HG02884 (cell line): ENCODE results near the gene THBS1.

Source experiments
- ATAC-seq: cut with Tn5 transposase; IDR thresholded peaks from one replicate; pipeline ENCODE4 v1.9.1; 2021; ENCODE audit warnings: mild to moderate bottlenecking, moderate library complexity; ENCODE audit not compliant: unreplicated experiment

The THBS1 gene

GRCh38 chr15:39573844-39574243 is 7.0 kb upstream of the THBS1 start:
- no peak for ATAC-seq

GRCh38 chr15:39574427-39574826 is 6.5 kb upstream of the THBS1 start:
- no peak for ATAC-seq

GRCh38 chr15:39575180-39575579 is 5.7 kb upstream of the THBS1 start:
- ATAC-seq: no peak

GRCh38 chr15:39578851-39579486 is 1.9 kb upstream of the THBS1 start:
- ATAC-seq: no peak

DNA sequence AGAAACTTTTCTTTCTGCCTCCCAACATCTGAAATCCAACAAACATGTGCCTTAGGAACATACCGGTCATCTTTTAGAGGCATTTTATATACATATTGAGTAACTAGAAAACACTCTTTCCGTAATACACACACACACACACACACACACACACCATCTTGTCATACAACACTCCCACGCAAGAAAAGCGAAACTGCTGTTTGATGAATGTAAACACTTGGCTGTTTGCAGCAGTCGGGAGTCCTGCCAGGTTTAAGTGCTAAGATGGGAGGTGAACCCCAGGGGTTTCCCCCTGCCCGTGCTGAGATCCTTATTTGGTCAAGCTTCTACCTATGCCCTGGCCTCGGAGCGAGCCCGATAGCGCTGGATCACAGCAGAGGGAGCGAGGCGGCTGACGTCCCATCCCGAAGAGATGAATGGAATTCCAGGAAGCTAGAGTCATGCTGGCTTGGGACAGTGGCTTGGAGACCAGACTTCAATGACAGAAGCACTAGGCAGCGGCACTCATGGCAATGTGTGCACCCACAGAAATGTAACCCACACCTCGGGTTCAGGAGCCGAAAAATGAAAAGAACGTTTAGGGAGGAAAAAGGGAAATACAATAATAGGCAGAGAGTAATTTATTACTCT is 1.3 kb upstream of the THBS1 start:
- ATAC-seq: no peak

DNA sequence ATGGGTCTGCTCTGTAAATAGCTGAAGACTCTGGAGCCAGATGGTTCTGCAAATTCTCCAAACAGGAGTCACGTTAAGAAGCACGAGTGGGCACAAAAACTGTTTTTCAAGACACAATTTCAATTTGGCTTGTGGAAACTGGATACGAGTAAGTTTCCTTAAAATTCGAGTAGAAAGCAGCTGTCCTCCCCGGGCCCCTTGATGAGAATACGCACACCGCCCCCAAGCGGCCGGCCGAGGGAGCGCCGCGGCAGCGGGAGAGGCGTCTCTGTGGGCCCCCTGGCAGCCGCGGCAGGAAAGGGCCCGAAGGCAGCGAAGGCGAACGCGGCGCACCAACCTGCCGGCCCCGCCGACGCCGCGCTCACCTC is 778 bp upstream of the THBS1 start:
- peak; percentile 88 for ATAC-seq

- ATAC-seq: no peak
Measured at GRCh38 chr15:39581242-39581792, 438 bp downstream of the THBS1 start.

- no peak for ATAC-seq
Measured at GRCh38 chr15:39581793-39582285, 960 bp downstream of the THBS1 start.

- no peak for ATAC-seq
Measured at GRCh38 chr15:39582286-39582976, 1.6 kb downstream of the THBS1 start.

GRCh38 chr15:39582977-39583595 is 2.2 kb downstream of the THBS1 start:
- ATAC-seq: no peak

- no peak for ATAC-seq
Measured at GRCh38 chr15:39583596-39584265, 2.9 kb downstream of the THBS1 start.

- ATAC-seq: no peak
Measured at GRCh38 chr15:39584266-39584659, 3.4 kb downstream of the THBS1 start.

DNA sequence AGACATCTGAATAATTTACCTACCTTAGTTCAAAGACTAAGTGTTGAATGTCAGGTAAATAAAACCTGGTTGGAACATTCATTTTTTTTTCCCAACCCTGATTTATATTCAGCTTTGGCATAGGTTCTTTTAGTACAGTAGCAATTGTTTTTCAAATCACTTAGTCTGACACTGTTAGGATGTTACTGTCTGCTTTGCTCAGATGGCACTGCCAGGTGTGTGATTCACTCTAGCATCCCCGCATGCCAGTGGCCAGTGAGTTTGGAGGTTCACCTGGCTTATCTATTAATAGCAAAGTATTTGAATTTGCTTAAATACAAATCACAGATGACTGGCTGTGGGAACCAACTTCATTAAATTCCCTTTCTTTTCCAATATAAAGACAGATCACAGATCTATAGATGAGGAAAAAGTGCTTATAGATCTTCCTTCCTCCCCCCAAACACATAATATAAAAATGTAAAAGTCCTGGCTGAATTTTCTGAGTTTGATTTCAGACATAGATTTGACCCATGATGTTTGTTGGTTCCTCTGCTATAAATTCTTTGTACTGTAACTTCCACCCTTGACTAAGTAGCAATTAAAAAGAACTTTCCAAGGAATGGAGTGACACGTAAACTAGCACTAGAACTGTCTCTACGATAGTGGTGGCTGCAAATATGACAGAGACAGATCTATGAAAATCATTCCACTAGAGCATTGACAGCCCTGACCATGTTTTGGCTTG is 3.9 kb downstream of the THBS1 start:
- no peak for ATAC-seq

DNA sequence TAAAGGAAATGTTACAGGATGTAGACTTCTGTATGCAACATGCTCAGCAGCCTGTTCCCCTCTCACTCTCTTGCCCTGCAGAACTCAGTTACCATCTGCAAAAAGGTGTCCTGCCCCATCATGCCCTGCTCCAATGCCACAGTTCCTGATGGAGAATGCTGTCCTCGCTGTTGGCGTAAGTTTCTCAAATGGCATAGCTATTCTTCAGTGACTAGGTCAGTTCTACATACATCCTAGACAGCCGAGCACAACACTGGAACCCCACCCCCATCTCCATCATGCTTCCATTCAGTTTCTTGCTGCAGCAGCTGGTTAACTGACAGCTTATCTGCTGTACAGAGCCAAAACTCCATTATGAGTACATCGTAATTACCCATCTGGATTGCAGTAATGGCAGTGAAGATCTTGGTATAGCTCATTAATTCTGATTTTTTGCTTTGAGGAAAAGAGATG is 4.5 kb downstream of the THBS1 start:
- no peak for ATAC-seq

DNA sequence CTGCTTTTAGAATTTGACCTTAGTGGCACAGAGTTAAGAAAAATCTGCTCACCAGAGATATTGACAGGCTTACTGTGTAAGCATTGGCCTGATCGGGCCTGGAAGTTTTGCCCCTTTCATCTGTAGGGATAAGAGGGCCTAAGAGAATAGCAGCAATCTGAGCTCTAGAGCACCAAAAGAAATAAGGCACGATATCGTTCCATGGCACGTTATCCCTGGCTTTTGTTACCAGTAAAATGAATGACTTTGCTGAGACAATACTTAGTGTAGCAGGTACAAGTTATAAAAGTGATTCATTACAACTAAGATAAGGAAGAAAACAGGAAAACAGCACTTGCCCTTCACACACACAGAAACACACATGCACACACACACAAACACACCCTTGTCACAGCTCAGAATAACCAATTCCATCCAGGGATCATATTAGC is 5.0 kb downstream of the THBS1 start:
- no peak for ATAC-seq

DNA sequence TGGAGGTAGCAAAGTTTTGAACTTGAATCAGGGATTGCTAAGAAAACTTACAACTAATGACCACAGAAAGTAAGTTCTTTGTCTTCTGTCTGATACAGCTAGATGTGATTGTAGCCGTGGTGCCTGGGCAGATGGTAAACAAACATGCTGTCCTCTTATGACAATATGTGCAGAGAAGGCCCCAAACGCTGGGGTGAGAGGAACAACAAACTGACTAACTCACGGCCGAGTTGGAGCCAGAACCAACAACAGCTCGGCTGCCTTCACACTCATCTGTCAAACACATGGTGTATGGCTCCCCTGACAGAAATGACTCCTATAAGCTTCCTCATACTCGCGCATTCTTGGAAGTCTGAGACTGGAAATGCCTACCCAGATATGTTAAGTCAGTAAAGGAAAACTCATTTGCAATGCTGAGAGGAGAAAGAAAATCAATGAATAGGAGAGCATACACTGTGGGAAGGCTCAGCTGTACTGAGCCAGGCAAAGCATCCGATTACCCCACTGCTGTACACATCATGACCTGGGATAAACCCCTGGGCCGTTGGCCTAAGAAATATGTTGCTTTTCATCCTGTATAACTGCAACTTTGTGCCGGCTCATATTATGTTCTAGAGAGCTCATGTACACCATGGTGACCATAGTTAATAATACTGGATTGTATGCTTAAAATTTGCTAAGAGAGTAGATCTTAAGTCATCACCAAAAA is 5.7 kb downstream of the THBS1 start:
- no peak for ATAC-seq

GRCh38 chr15:39587096-39587721 is 6.3 kb downstream of the THBS1 start:
- no peak for ATAC-seq

- no peak for ATAC-seq
Measured at GRCh38 chr15:39587731-39588530, 7.1 kb downstream of the THBS1 start.
